OCI-LY7 (cell line): Measurements from ENCODE around the gene DUS1L.

Source experiments
- CTCF ChIP-seq: fragments of 200-600 bp; sonication (generic); conservative IDR thresholded peaks from 2 replicates; pipeline ENCODE4 v1.5.1; 2014; ENCODE audit warnings: mild to moderate bottlenecking, antibody characterized with exemption, low read length, moderate library complexity, mixed read lengths
- EZH2phosphoT487 ChIP-seq: fragments of 200-600 bp; sonication (generic); IDR thresholded peaks from 2 replicates; pipeline ENCODE4 v1.6.1; 2018; ENCODE audit warnings: low read depth, borderline replicate concordance, mild to moderate bottlenecking, mixed run types, antibody characterized with exemption, low read length, moderate library complexity, mixed read lengths

GRCh38 chr17:82050761-82051641 is 14.6 kb downstream of the DUS1L start:
- TF ChIP-seq EZH2phosphoT487 (no peak), CTCF (no peak)
